Measurements from ENCODE around the gene ST3GAL3.

GRCh38 chr1:43705982-43706597 lies 1.2 kb upstream of the ST3GAL3 start:
- TF ChIP-seq, protein P1, sequence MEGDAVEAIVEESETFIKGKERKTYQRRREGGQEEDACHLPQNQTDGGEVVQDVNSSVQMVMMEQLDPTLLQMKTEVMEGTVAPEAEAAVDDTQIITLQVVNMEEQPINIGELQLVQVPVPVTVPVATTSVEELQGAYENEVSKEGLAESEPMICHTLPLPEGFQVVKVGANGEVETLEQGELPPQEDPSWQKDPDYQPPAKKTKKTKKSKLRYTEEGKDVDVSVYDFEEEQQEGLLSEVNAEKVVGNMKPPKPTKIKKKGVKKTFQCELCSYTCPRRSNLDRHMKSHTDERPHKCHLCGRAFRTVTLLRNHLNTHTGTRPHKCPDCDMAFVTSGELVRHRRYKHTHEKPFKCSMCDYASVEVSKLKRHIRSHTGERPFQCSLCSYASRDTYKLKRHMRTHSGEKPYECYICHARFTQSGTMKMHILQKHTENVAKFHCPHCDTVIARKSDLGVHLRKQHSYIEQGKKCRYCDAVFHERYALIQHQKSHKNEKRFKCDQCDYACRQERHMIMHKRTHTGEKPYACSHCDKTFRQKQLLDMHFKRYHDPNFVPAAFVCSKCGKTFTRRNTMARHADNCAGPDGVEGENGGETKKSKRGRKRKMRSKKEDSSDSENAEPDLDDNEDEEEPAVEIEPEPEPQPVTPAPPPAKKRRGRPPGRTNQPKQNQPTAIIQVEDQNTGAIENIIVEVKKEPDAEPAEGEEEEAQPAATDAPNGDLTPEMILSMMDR (IDR thresholded peaks at IDR 0.05) = no peak
- no peak for TF ChIP-seq POLR2A (IDR thresholded peaks at IDR 0.05)

All from vagina (tissue), 2 donors.